Measurements from ENCODE around the gene COLEC12.
A peak's percentile ranks its signal among the peaks of the same experiment; 100 is the strongest.

The COLEC12 gene

GRCh38 chr18:362311-363290 lies 137.9 kb downstream of the COLEC12 start:
- peak; percentile 46 to 56 for DNase-seq (ENCODE audit: low read depth in 2 of 2)

- DNase-seq (ENCODE audit: low read depth in 2 of 2): peak; percentile 98
Measured at GRCh38 chr18:361941-362310, 138.6 kb downstream of the COLEC12 start.

GRCh38 chr18:361100-361732 lies 139.3 kb downstream of the COLEC12 start:
- no peak for DNase-seq (ENCODE audit: low read depth in 2 of 2)

GRCh38 chr18:360676-361075 lies 139.8 kb downstream of the COLEC12 start:
- DNase-seq (ENCODE audit: low read depth in 2 of 2): no peak

- DNase-seq (ENCODE audit: low read depth in 2 of 2): no peak
Measured at GRCh38 chr18:356778-357177, 143.7 kb downstream of the COLEC12 start.

GRCh38 chr18:355678-356077 lies 144.8 kb downstream of the COLEC12 start:
- no peak for DNase-seq (ENCODE audit: low read depth in 2 of 2)

- no peak for DNase-seq (ENCODE audit: low read depth in 2 of 2)
Measured at GRCh38 chr18:354471-354870, 146.0 kb downstream of the COLEC12 start.

- DNase-seq (ENCODE audit: low read depth in 2 of 2): no peak
Measured at GRCh38 chr18:354003-354402, 146.5 kb downstream of the COLEC12 start.

- DNase-seq (ENCODE audit: low read depth in 2 of 2): no peak
Measured at GRCh38 chr18:352438-352837, 148.1 kb downstream of the COLEC12 start.

GRCh38 chr18:350953-351572 lies 149.4 kb downstream of the COLEC12 start:
- no peak for DNase-seq (ENCODE audit: low read depth in 2 of 2)

- no peak for DNase-seq (ENCODE audit: low read depth in 2 of 2)
Measured at GRCh38 chr18:346600-346999, 153.9 kb downstream of the COLEC12 start.

GRCh38 chr18:341102-341501 lies 159.4 kb downstream of the COLEC12 start:
- DNase-seq (ENCODE audit: low read depth in 2 of 2): no peak

- DNase-seq (ENCODE audit: low read depth in 2 of 2): no peak
Measured at GRCh38 chr18:340044-340443, 160.5 kb downstream of the COLEC12 start.

- no peak for DNase-seq (ENCODE audit: low read depth in 2 of 2)
Measured at GRCh38 chr18:339200-339599, 161.3 kb downstream of the COLEC12 start.

- DNase-seq (ENCODE audit: low read depth in 2 of 2): no peak
Measured at GRCh38 chr18:336713-337112, 163.8 kb downstream of the COLEC12 start.

- DNase-seq (ENCODE audit: low read depth in 2 of 2): no peak
Measured at GRCh38 chr18:335733-336132, 164.8 kb downstream of the COLEC12 start.

- DNase-seq (ENCODE audit: low read depth in 2 of 2): no peak
Measured at GRCh38 chr18:334575-335132, 165.8 kb downstream of the COLEC12 start.

GRCh38 chr18:332721-333510 lies 167.6 kb downstream of the COLEC12 start:
- peak in 1 of 2 experiments; percentile 46 for DNase-seq (ENCODE audit: low read depth in 2 of 2)

GRCh38 chr18:332007-332406 lies 168.5 kb downstream of the COLEC12 start:
- no peak for DNase-seq (ENCODE audit: low read depth in 2 of 2)

- DNase-seq (ENCODE audit: low read depth in 2 of 2): peak in 1 of 2 experiments; percentile 39
Measured at GRCh38 chr18:331221-331821, 169.2 kb downstream of the COLEC12 start.

- no peak for DNase-seq (ENCODE audit: low read depth in 2 of 2)
Measured at GRCh38 chr18:328928-329327, 171.6 kb downstream of the COLEC12 start.
